Activated effector memory CD4-positive, alpha-beta T cell treated with Interleukin-2 at 50 U/mL for 16 hours (primary cell): Measurements from ENCODE around the gene JADE2.
A peak's percentile ranks its signal among the peaks of the same experiment; 100 is the strongest.

Experiments used
- DNase-seq: peaks from one replicate; pipeline ENCODE4 v3.0.0-alpha.2; 2020

Gene JADE2

GRCh38 chr5:134571693-134572405 lies 46.4 kb downstream of the JADE2 start:
- DNase-seq: no peak

DNA sequence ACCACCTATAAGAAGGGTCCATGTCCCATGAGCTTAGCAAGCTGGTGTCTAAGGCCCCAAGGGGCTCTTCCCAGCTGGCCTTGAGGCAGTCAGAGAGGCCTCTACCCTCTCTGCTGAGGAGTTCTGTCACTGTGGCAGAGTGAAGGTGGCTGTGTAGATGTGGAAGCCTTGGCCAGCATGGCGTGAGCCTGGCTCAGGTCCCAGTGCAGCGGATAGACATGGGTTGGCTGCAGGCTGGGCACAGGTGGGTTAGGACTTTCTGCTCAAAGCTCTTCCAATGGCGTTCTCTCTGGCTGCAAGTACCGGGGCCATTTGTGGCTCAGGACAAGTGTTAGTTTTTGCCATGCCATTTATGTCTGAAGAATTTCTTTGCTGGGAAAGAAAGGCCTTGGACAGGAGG lies 47.3 kb downstream of the JADE2 start:
- DNase-seq: no peak

DNA sequence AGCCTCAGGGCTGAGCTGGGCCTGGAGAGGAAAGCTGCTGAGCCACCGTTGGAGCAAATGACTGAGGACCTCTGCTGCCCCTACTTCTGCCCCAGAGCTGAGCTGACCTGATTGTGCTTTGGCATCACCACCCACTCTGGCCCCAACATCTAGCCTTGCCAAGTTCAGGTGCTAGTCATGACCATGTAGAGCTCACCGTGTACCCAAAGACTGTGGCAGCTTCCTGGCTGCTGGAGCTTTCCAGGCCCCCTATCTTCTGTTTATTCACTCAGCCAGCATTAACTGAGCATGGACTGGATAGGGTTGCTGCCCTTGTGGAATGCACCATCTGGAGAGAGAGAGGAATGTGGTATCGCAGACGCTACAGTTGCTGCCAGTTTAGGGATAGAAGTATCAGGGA lies 49.1 kb downstream of the JADE2 start:
- DNase-seq: no peak

DNA sequence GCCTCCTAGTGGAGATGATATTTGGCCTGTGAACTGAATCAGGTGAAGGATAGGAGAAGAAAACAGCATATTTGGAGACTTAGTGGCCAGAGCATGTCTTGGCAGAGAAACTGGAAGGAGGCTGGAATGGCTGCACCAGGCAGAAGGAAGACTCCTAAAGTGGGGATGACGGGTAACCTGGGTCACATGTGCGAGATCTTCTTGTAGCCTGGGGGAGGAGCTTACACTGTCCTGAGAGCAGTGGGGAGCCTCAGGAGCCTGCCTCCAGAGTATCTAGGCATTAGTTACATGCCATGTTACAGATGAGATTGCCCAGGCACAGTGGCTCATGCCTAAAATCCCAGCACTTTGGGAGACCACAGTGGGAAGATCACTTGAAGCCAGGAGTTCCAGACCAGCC lies 49.8 kb downstream of the JADE2 start:
- no peak for DNase-seq

GRCh38 chr5:134576386-134577021 lies 51.0 kb downstream of the JADE2 start:
- DNase-seq: no peak

- no peak for DNase-seq
These were observed 51.7 kb downstream of the JADE2 start for GRCh38 chr5:134577022-134577795.

- DNase-seq: peak; percentile 61
These were observed 52.5 kb downstream of the JADE2 start for GRCh38 chr5:134577796-134578577.

GRCh38 chr5:134578578-134579283 lies 53.3 kb downstream of the JADE2 start:
- DNase-seq: no peak

DNA sequence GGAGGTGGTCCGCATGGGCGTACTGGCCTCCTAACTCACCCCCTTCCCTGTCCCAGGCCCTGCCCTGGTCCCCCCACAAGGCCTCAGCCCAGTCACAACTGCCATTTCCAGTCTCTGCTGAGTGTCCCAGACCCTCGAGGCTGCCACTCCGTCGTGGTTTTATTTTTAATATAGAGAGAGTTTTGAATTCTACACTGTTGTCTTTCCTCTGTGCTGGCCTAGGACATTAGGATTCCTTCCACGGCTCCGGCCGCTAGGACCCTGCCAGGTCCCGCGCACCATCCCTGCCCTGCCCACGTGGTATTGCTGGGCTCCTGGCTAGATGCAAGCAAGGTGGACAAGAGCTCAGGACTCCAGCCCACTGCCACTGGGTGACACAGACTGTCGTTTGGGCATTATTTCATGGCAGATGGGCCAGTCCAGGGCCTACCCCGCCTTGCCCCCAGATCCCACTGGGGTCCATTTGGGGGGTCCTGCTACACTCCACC lies 53.9 kb downstream of the JADE2 start:
- DNase-seq: no peak

GRCh38 chr5:134580001-134580460 lies 54.6 kb downstream of the JADE2 start:
- no peak for DNase-seq

DNA sequence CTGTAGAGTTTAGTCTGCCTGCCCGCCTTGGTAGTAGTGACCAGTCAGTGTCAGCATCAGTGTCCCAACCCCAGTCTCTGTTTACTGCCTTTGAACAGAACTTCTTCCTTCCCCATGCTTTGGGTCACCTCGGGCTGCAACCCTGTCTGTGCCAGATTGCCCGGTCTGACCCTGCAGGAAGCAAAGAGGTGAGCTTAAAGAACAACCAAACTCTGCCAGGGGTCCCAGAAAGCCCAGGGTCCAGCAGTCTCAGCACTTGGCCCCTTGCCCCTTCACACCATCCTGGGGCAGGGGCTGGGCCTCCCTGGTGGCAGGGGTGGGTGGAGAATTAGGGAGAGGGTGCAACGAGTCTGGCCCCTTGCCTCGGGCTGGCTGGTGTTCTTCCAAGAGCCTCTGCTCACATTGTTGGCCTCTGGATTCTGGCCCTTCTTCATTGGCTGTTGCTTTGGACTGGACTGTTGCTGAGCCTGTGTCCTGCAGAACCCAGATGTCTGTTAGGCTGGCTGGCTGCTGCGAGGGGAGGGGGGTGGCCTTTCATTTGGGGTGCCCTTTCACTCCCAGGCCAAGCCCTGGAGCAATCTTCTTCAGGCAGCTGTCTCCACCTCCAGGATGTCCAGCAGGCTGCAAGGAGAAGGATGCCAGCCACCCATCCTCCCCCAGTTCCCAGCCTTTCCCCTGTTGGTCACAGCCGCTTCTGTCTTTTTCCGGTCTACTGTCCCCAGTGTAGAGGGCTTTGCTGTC lies 55.9 kb downstream of the JADE2 start:
- no peak for DNase-seq

DNA sequence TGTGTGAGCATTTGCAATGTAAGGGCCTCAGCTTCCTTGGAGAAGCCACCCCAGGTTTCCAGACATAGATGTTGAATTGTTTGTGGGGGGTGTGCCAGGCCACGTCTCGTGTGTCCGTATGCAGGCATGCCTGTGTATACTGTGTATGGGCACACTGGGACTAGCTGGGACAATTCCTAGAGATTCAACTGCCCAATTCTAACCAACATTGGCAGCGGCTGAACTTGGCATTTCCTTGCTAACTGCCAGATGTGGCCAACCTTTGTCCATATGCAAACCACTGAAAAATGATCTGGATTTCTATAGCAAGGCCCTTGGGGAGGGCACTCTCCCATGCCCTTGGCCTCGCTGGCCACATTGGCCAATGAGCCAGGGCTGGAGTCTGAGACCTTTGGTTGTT lies 56.8 kb downstream of the JADE2 start:
- DNase-seq: no peak

GRCh38 chr5:134582941-134583340 lies 57.5 kb downstream of the JADE2 start:
- DNase-seq: no peak

DNA sequence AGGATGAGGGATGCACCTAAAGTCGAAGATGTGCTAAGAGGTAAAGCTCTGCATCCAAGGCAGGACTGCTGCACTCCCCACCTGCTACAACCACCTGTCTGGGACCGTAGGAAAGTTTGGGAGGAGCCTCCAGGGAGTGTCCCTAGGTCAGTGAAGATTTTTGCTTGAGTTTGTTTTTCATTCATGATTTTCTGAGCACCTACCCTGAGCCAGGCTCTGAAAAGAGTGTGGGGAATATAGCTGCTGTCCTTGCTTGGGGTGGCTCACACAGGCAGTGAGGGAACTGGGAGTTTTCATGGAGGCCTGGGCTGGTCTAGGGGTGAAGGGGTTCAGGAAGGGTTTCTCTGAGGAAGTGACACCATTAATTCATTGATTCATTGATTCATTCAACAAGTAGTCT lies 58.3 kb downstream of the JADE2 start:
- DNase-seq: no peak

DNA sequence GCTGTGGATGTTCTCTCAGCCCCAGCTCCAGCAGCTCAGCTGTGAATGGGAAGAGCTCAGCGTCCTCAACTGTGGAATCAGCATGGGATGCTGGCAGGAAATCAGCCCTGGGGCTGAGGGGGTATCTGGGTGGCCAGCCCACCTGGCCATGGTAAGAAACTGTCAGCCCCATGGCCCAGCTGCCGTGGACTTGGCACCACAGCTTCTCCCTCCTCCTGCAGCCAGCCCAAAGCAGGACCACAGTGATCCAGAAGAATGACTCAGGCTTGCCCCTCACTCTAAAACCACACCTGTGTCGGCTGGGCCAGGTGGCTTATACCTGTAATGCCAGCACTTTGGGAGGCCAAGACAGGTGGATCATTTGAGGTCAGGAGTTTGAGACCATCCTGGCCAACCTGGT lies 59.2 kb downstream of the JADE2 start:
- DNase-seq: no peak

DNA sequence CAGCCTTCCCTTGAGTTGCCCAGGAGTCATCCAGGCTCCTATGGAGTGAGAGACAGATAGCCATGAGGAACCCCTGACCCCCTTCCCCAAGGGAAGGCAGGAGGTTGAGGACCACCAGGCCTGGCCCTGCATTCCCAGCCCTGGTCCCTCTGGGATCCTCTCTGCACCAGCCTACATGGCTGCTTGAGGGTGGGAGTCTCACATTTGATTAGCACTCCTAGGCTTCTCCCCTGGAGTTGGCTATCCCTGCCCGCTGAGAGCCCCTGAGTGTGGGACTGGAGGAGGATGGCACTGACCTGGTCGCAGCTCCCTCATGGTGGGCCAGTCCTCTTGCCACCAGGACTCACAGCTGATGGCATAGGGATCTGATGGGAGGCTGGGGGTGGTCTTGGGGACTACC lies 60.5 kb downstream of the JADE2 start:
- DNase-seq: no peak

DNA sequence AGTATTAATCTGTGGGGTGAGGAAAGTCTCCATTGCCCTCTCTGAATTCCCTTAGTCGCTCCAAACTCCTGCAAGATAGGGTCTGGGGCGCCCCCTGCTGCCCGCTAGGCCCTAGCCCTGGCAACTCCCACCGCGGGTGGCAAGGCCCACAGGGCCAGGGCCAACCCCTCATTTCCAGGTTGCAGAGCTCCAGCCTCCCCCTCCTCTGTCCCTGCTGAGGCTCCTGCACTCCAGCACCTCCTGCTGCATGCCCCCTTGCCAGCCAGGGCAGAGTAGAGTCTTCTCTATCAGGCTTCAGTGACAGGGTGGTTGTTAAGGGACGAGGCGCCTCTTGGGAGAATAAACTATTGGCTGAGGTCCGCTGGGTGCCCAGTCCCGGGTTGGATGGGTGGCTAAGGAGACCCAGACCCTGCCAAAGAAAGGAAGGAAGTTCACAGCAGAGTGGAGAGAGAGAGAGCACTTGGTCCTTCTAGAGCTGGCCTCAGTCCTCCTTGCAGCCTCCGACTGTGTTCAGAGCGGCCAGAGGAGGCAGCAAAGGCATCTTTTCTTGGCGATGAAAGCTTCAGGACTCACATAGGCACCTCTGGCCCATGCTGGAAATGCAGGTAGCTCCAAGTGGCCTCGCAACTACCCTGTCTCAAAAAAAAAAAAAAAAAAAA lies 61.5 kb downstream of the JADE2 start:
- DNase-seq: peak; percentile 67

DNA sequence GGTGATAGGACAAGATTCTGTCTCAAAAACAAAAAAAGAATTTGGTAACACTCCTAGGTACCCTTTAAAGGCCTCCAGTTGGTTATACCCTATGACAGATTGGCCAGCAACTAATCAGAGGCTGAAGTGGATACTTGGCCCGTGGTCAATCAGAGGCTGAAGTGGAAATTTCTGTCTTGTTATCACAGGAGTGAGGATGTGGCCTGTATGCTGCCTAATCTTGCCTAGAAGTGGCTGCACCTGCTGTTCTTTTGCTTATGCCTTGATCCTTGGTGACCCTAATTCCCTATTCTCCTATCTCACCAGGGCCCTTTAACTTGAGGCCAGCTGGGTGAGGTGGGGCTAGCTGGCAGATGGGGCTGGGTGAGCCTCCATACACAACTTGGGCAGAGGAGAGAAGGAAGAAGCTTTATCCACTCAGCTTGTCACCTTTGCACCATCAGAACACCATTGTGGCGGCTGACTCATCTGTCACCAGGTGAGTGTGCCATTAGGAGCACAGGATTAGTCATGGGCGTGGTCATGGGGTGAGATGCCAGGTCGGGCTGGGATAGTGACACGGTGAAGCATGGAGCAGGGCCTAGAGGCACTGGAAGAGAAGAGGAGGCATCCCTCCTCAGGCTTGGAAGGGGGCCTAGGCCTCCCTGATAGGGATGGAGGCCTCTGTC lies 65.7 kb downstream of the JADE2 start:
- DNase-seq: no peak

- DNase-seq: no peak
These were observed 66.8 kb downstream of the JADE2 start for GRCh38 chr5:134592141-134592746.

GRCh38 chr5:134594336-134594735 lies 68.9 kb downstream of the JADE2 start:
- no peak for DNase-seq
